ENCODE data around the gene FLT3. TPM values are rescaled to one million over a fixed set of nuclear protein-coding genes. Genes with fewer than 3 reads are reported as not detected.
A peak's percentile ranks its signal among the peaks of the same experiment; 100 is the strongest.

The FLT3 gene
- total and polyA plus RNA-seq, 9 of the 15 experiments (the other 6 are each of a cell fraction or from before 2014, with no cell fraction given) = not detected

DNA sequence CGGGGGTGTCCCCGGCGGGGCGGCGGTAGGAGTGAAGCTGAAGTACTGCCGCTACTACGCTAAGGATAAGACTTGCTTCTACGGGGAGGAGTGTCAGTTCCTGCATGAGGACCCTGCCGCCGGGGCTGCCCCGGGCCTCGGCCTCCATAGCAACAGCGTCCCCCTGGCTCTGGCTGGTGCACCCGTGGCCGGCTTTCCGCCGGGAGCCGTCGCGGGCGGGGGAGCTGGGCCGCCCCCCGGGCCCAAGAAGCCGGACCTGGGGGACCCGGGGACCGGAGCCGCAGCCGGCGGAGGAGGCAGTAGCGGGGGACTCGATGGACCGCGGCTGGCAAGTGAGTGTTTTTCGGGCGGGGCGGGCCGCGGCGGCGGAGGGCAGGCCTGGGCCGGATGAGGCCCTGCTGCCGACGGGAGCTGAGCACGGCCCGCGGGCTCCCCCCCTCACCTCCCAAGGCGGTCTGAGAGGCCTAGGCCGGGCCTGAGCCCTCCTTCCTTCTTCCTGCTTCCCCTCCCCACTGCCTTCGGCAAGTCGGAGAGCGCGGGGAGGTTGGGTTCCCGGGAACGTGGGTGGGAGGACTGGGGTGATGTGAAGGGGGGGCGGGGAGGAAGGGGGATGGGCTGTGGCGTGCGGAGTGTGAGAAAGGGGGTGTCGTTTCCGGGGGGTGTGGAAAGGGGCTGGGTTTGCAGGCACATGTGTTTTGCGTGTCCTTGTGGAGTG lies 38.5 kb upstream of the FLT3 start (continued):
- TF ChIP-seq ZNF253 (CRISPR knock-in tag; conservative IDR thresholded peaks at IDR 0.05) (no peak), MYNN (IDR thresholded peaks at IDR 0.05) (no peak), MYNN (CRISPR knock-in tag; IDR thresholded peaks at IDR 0.05) (no peak), POLR2G (IDR thresholded peaks at IDR 0.05; ENCODE audit: low read depth, low read length) (peak; percentile 86), CEBPB (tag; IDR thresholded peaks at IDR 0.05) (no peak), MTA3 (IDR thresholded peaks at IDR 0.05; ENCODE audit: borderline replicate concordance) (0 out of 2 replicates have a peak, but pooled peaks have one; percentile 40), TAF1 (IDR thresholded peaks at IDR 0.05; ENCODE audit: control insufficient read depth, extremely low read depth, insufficient read depth, low read length, severe bottlenecking) (peak; percentile 81), ZNF79 (CRISPR knock-in tag; IDR thresholded peaks at IDR 0.05; ENCODE audit: low read depth) (no peak), TCF3 (CRISPR knock-in tag; IDR thresholded peaks at IDR 0.05) (0 out of 2 replicates have a peak, but pooled peaks have one; percentile 15), CEBPG (CRISPR knock-in tag; IDR thresholded peaks at IDR 0.05) (no peak), CEBPG (tag; conservative IDR thresholded peaks at IDR 0.05 in 1 of 2, IDR thresholded peaks at IDR 0.05 in 1 of 2) (no peak), POLR2B (IDR thresholded peaks at IDR 0.05; ENCODE audit: low read depth, partially characterized antibody) (peak; percentile 32), SNRNP70 (optimal IDR thresholded peaks at IDR 0.05; ENCODE audit: low read depth, low read length) (no peak), BDP1 (IDR thresholded peaks at IDR 0.05; ENCODE audit: insufficient read depth, insufficient read length) (no peak), SRF (CRISPR knock-in tag; IDR thresholded peaks at IDR 0.05) (no peak), MXI1 (IDR thresholded peaks at IDR 0.05; ENCODE audit: low read depth, low read length) (peak; percentile 90), RBM14 (IDR thresholded peaks at IDR 0.05; ENCODE audit: borderline replicate concordance, insufficient read depth, low read depth, low read length) (no peak), TBP (optimal IDR thresholded peaks at IDR 0.05; ENCODE audit: low read depth, low read length) (peak; percentile 70)
- TF ChIP-seq, protein P1, sequence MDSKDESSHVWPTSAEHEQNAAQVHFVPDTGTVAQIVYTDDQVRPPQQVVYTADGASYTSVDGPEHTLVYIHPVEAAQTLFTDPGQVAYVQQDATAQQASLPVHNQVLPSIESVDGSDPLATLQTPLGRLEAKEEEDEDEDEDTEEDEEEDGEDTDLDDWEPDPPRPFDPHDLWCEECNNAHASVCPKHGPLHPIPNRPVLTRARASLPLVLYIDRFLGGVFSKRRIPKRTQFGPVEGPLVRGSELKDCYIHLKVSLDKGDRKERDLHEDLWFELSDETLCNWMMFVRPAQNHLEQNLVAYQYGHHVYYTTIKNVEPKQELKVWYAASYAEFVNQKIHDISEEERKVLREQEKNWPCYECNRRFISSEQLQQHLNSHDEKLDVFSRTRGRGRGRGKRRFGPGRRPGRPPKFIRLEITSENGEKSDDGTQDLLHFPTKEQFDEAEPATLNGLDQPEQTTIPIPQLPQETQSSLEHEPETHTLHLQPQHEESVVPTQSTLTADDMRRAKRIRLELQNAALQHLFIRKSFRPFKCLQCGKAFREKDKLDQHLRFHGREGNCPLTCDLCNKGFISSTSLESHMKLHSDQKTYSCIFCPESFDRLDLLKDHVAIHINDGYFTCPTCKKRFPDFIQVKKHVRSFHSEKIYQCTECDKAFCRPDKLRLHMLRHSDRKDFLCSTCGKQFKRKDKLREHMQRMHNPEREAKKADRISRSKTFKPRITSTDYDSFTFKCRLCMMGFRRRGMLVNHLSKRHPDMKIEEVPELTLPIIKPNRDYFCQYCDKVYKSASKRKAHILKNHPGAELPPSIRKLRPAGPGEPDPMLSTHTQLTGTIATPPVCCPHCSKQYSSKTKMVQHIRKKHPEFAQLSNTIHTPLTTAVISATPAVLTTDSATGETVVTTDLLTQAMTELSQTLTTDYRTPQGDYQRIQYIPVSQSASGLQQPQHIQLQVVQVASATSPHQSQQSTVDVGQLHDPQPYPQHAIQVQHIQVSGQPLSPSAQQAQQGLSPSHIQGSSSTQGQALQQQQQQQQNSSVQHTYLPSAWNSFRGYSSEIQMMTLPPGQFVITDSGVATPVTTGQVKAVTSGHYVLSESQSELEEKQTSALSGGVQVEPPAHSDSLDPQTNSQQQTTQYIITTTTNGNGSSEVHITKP (IDR thresholded peaks at IDR 0.05; ENCODE audit: partially characterized antibody) = no peak
- TF ChIP-seq, protein P2, sequence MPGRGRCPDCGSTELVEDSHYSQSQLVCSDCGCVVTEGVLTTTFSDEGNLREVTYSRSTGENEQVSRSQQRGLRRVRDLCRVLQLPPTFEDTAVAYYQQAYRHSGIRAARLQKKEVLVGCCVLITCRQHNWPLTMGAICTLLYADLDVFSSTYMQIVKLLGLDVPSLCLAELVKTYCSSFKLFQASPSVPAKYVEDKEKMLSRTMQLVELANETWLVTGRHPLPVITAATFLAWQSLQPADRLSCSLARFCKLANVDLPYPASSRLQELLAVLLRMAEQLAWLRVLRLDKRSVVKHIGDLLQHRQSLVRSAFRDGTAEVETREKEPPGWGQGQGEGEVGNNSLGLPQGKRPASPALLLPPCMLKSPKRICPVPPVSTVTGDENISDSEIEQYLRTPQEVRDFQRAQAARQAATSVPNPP (IDR thresholded peaks at IDR 0.05; ENCODE audit: borderline replicate concordance, insufficient read depth, insufficient read length) = no peak

Data from K562 (cell line).